H9 (cell line): ENCODE data around the gene RNF175. TPM values are rescaled to one million over a fixed set of nuclear protein-coding genes. Genes with fewer than 3 reads are reported as not detected.

Experiments
- DNase-seq: peaks from one replicate; pipeline ENCODE4 v3.0.0-alpha.2; 2017
- H2AFZ ChIP-seq: one replicate; pipeline ENCODE4 v1.6.1; 2013; ENCODE audit warnings: mild to moderate bottlenecking, low read length, control low read depth, moderate library complexity
- H2AK5ac ChIP-seq: 2 replicates; pipeline ENCODE4 v1.6.1; 2013; ENCODE audit warnings: low read length, control low read depth, mixed read lengths; ENCODE audit not compliant: insufficient read length
- H2BK120ac ChIP-seq: one replicate; pipeline ENCODE4 v1.6.1; 2013; ENCODE audit warnings: low read depth, mild to moderate bottlenecking, low read length, control low read depth, inconsistent platforms; ENCODE audit not compliant: poor library complexity, severe bottlenecking
- H2BK12ac ChIP-seq: 2 replicates; pipeline ENCODE4 v1.6.1; 2013; ENCODE audit warnings: low read length, control low read depth, mixed read lengths, low read depth; ENCODE audit not compliant: insufficient read length
- H2BK15ac ChIP-seq: 2 replicates; pipeline ENCODE4 v1.6.1; 2013; ENCODE audit warnings: low read depth, low read length, control low read depth
- H2BK20ac ChIP-seq: one replicate; pipeline ENCODE4 v1.6.1; 2013; ENCODE audit warnings: low read depth, mild to moderate bottlenecking, low read length, control low read depth, inconsistent platforms; ENCODE audit not compliant: poor library complexity, severe bottlenecking
- H2BK5ac ChIP-seq: 2 replicates; pipeline ENCODE4 v1.6.1; 2013; ENCODE audit warnings: low read length, control low read depth, mixed read lengths; ENCODE audit not compliant: insufficient read length
- H3K14ac ChIP-seq: 2 replicates; pipeline ENCODE4 v1.6.1; 2013; ENCODE audit warnings: low read length, control low read depth; ENCODE audit not compliant: insufficient read depth
- H3K18ac ChIP-seq: 2 replicates; pipeline ENCODE4 v1.6.1; 2013; ENCODE audit warnings: low read depth, mild to moderate bottlenecking, mixed read lengths, low read length, control low read depth; ENCODE audit not compliant: insufficient read length
- H3K23ac ChIP-seq: 2 replicates; pipeline ENCODE4 v1.6.1; 2013; ENCODE audit warnings: low read length, control low read depth, mixed read lengths, low read depth; ENCODE audit not compliant: insufficient read length
- H3K23me2 ChIP-seq: 2 replicates; pipeline ENCODE4 v1.6.1; 2013; ENCODE audit warnings: low read depth, mild to moderate bottlenecking, mixed read lengths, low read length, control low read depth; ENCODE audit not compliant: insufficient read length, poor library complexity, severe bottlenecking
- H3K27ac ChIP-seq: 2 replicates; pipeline ENCODE4 v1.5.1; 2013; ENCODE audit warnings: low read length, control low read depth, mixed read lengths, low read depth; ENCODE audit not compliant: insufficient read length
- H3K27me3 ChIP-seq: 2 replicates; pipeline ENCODE4 v1.6.1; 2013; ENCODE audit warnings: low read length, control low read depth, inconsistent platforms; ENCODE audit not compliant: insufficient read depth
- H3K4ac ChIP-seq: 2 replicates; pipeline ENCODE4 v1.6.1; 2013; ENCODE audit warnings: low read depth, mild to moderate bottlenecking, control low read depth, inconsistent platforms, low read length, moderate library complexity
- H3K4me1 ChIP-seq: 2 replicates; pipeline ENCODE4 v1.6.1; 2013; ENCODE audit warnings: low read length, control low read depth, inconsistent platforms; ENCODE audit not compliant: insufficient read depth
- H3K4me2 ChIP-seq: 2 replicates; pipeline ENCODE4 v1.6.1; 2013; ENCODE audit warnings: low read length, control low read depth, mixed read lengths; ENCODE audit not compliant: insufficient read length, insufficient read depth
- H3K56ac ChIP-seq: 2 replicates; pipeline ENCODE4 v1.6.1; 2013; ENCODE audit warnings: low read depth, mild to moderate bottlenecking, mixed read lengths, low read length, control low read depth; ENCODE audit not compliant: insufficient read length
- H3K79me1 ChIP-seq: 2 replicates; pipeline ENCODE4 v1.6.1; 2013; ENCODE audit warnings: low read depth, mild to moderate bottlenecking, moderate library complexity, low read length, control low read depth, inconsistent platforms; ENCODE audit not compliant: insufficient read depth, poor library complexity, severe bottlenecking
- H3K79me2 ChIP-seq: 2 replicates; pipeline ENCODE4 v1.6.1; 2013; ENCODE audit warnings: low read length, control low read depth, inconsistent platforms; ENCODE audit not compliant: insufficient read depth
- H3K9ac ChIP-seq: 2 replicates; pipeline ENCODE4 v1.6.1; 2013; ENCODE audit warnings: low read length, control low read depth, mixed read lengths; ENCODE audit not compliant: insufficient read length; ENCODE audit errors: extremely low read depth
- H3K9me3 ChIP-seq: one replicate; pipeline ENCODE4 v1.6.1; 2013; ENCODE audit warnings: low read depth, low read length, inconsistent platforms; ENCODE audit not compliant: control insufficient read depth
- H3T11ph ChIP-seq: one replicate; pipeline ENCODE4 v1.6.1; 2013; ENCODE audit warnings: mild to moderate bottlenecking, low read length, control low read depth, inconsistent platforms
- H4K20me1 ChIP-seq: one replicate; pipeline ENCODE4 v1.6.1; 2013; ENCODE audit not compliant: control insufficient read depth, insufficient read length, insufficient read depth
- H4K5ac ChIP-seq: 2 replicates; pipeline ENCODE4 v1.6.1; 2013; ENCODE audit warnings: low read depth, mild to moderate bottlenecking, mixed read lengths, low read length, control low read depth; ENCODE audit not compliant: insufficient read length
- H4K8ac ChIP-seq: replicated peaks from 2 replicates; pipeline ENCODE4 v1.6.1; 2013; ENCODE audit warnings: low read length, control low read depth, mixed read lengths, low read depth; ENCODE audit not compliant: insufficient read length
- H4K91ac ChIP-seq: 2 replicates; pipeline ENCODE4 v1.6.1; 2013; ENCODE audit warnings: low read depth, mild to moderate bottlenecking, moderate library complexity, mixed read lengths, low read length, control low read depth; ENCODE audit not compliant: insufficient read length
- H3K27ac Mint-ChIP-seq, 3 experiments: 2 replicates in 2 of 3; 3 replicates in 1 of 3; pipeline ENCODE4 v1.8.0; 2020 to 2021; ENCODE audit warnings: mixed read lengths in 3 of 3, mild to moderate bottlenecking in 1 of 3, moderate library complexity in 1 of 3
- H3K27me3 Mint-ChIP-seq: 2 replicates; pipeline ENCODE4 v1.8.0; 2021; ENCODE audit warnings: low read depth, mild to moderate bottlenecking, moderate library complexity, mixed read lengths
- H3K36me3 Mint-ChIP-seq, 3 experiments: 2 replicates in 2 of 3; 3 replicates in 1 of 3; pipeline ENCODE4 v1.8.0; 2020 to 2021; ENCODE audit warnings: low read depth in 3 of 3, mixed read lengths in 3 of 3; ENCODE audit not compliant: insufficient read depth in 1 of 3
- H3K4me1 Mint-ChIP-seq, 2 experiments: 2 replicates each; pipeline ENCODE4 v1.8.0; 2020; ENCODE audit warnings: mixed read lengths in 2 of 2
- H3K4me3 Mint-ChIP-seq, 2 experiments: 2 replicates in 1 of 2; 3 replicates in 1 of 2; pipeline ENCODE4 v1.8.0; 2020 to 2021; ENCODE audit warnings: mild to moderate bottlenecking in 2 of 2, mixed read lengths in 2 of 2, moderate library complexity in 1 of 2
- H3K9me3 Mint-ChIP-seq, 2 experiments: 2 replicates in 1 of 2; 3 replicates in 1 of 2; pipeline ENCODE4 v1.8.0; 2020; ENCODE audit warnings: mild to moderate bottlenecking in 2 of 2, mixed read lengths in 2 of 2, moderate library complexity in 1 of 2
- WGBS: extraction: QIAGEN DNeasy Blood & Tissue Kit; methylation state at CpG from one replicate; pipeline ENCODE4 v1.1.7; 2013; ENCODE audit warnings: missing lambda C conversion rate, low lambda C conversion rate, mixed read lengths; ENCODE audit not compliant: insufficient read length; ENCODE audit errors: extremely low coverage; 5-methylcytosine and 5-hydroxymethylcytosine counted together
- long read RNA-seq: library from polyadenylated mRNA; unstranded; transcript quantifications from one replicate; pipeline ENCODE4 v2.0.0, GENCODE V29; 2020
- total RNA-seq: library from RNA; stranded (reverse); gene quantifications from 2 replicates; pipeline ENCODE4 v1.2.1, GENCODE V29; 2021
- TF ChIP-seq, protein P1 (sequence below): fragments of 200-600 bp; sonication (generic); conservative IDR thresholded peaks from 3 replicates; pipeline ENCODE4 v1.8.0; 2021; ENCODE audit warnings: antibody characterized with exemption, mild to moderate bottlenecking

RNF175 gene
- 3.3 and 4.3 TPM in 2 replicates for total RNA-seq
- long read RNA-seq, partial matches to known transcripts: 1 of 4 reads
- long read RNA-seq, other reads (novel, unspliced or antisense): 2 of 4 reads

DNA sequence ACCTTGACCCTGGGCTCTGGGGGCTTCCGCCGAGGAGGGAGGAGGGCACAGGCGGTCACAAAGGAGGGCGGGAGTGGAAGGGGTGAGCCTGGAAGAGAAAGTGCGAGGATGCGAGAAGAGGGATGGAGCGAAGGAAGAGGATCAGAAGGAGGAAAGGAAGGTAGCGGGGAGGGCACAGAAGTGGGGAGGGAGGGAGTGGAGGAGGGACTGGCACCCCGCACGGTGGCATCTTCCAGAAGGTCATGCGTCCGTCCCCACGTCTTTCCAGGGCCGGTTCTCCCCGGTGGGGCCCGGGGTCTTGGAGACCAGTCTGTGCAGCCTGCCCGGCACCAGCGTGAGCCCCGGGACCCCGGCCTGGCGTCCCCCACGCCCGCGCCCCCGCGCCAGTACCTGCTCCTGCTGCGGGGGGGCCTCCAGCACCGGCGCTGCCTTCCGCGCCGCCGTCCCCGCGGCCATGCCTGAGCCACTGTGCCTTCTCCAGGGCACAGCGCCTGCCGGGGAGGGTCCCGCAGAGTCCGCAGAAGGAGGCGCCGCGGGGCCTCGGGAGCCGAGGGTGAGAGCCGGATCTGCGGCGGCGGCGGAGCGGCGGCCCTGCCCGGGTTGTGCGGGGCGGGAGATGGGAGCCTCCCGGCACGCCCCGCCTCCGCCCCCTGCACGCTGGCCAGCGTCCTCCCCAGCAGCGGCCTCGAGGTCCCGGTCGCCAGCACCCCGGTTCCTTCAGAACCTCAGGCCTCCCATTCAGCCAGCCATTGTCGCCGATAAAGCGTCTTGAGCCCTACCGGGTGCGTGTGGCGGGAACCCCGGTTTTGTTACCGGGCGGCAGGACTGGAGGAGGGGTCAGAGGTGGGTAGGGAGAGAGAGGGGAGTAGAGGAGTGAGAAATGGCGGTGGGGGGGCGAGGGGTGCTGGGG is at the start of gene RNF175:
Gene RNF175 (minus strand): TSS at position 618 of the 910 bp plus-strand sequence. CDS start 162 bp downstream, at position 456.
- Histone ChIP-seq H2AFZ (no peak within 1 kb of the TSS), H3K9ac (peak within 1 kb of the TSS; percentile 51)

More for the DNA sequence above, at the start of gene RNF175:
- H3K27ac Mint-ChIP-seq: peak within 1 kb of the TSS in 1 of 3 experiments; percentile 78; a peak in 1 of 7 replicates
- Histone ChIP-seq H3K56ac (no peak within 1 kb of the TSS), H3K79me1 (no peaks in the 10 kb centered on the region), H2AK5ac (no peak within 1 kb of the TSS), H3K23me2 (peaks cover 11% of the 10 kb centered on the region), H4K20me1 (no peaks in the 10 kb centered on the region), H3K4ac (no peak within 1 kb of the TSS), H3K27ac (no peak within 1 kb of the TSS), H3K9me3 (no peaks in the 10 kb centered on the region), H3K4me2 (peak within 1 kb of the TSS; percentile 85), H3K14ac (peak within 1 kb of the TSS; percentile 75), H4K5ac (no peak within 1 kb of the TSS), H2BK120ac (no peak within 1 kb of the TSS), H2BK12ac (no peak within 1 kb of the TSS), H4K8ac (peak within 1 kb of the TSS; percentile 33), H2BK20ac (no peak within 1 kb of the TSS), H4K91ac (no peak within 1 kb of the TSS), H3K79me2 (no peaks in the 10 kb centered on the region), H3K27me3 (no peaks in the 10 kb centered on the region), H2BK15ac (no peak within 1 kb of the TSS), H3T11ph (no peak within 1 kb of the TSS), H3K18ac (peak within 1 kb of the TSS; percentile 63), H3K4me1 (peaks cover 10% of the 10 kb centered on the region), H3K23ac (no peak within 1 kb of the TSS), H2BK5ac (no peak within 1 kb of the TSS)
- peaks cover 32 to 36% of the 10 kb centered on the region in 2 experiments for H3K4me1 Mint-ChIP-seq
- H3K36me3 Mint-ChIP-seq: peaks cover under 1 to 12% (median 3%) of the 10 kb centered on the region in 3 experiments
- H3K9me3 Mint-ChIP-seq: no peaks in the 10 kb centered on the region; a peak in 1 of 5 replicates
- TF ChIP-seq, protein P1, sequence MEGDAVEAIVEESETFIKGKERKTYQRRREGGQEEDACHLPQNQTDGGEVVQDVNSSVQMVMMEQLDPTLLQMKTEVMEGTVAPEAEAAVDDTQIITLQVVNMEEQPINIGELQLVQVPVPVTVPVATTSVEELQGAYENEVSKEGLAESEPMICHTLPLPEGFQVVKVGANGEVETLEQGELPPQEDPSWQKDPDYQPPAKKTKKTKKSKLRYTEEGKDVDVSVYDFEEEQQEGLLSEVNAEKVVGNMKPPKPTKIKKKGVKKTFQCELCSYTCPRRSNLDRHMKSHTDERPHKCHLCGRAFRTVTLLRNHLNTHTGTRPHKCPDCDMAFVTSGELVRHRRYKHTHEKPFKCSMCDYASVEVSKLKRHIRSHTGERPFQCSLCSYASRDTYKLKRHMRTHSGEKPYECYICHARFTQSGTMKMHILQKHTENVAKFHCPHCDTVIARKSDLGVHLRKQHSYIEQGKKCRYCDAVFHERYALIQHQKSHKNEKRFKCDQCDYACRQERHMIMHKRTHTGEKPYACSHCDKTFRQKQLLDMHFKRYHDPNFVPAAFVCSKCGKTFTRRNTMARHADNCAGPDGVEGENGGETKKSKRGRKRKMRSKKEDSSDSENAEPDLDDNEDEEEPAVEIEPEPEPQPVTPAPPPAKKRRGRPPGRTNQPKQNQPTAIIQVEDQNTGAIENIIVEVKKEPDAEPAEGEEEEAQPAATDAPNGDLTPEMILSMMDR: no peak
- WGBS: no CpG with 5 or more reads among the region's 76 CpGs
- peaks cover 51% of the 10 kb centered on the region for H3K27me3 Mint-ChIP-seq
- peak within 1 kb of the TSS; percentile 70 to 88 for H3K4me3 Mint-ChIP-seq
- DNase-seq: peak; percentile 63
